Neural cell (in vitro differentiated cells): ENCODE results near the gene ATP2A2. TPM values are rescaled to one million over a fixed set of nuclear protein-coding genes. Genes with fewer than 3 reads are reported as not detected.

Source experiments
- H2AFZ ChIP-seq: fragments of 200-600, 300-800 bp; sonication (generic), shearing (Covaris generic); 2 replicates; pipeline ENCODE4 v1.6.0; 2014; ENCODE audit warnings: low read depth, mild to moderate bottlenecking, antibody characterized with exemption, low read length, moderate library complexity
- H3F3A ChIP-seq: fragments of 200-600 bp; shearing (Covaris generic); 2 replicates; pipeline ENCODE4 v1.6.1; 2016; ENCODE audit warnings: mild to moderate bottlenecking, moderate library complexity, mixed read lengths, antibody characterized with exemption, low read length; ENCODE audit not compliant: insufficient read depth, poor library complexity, severe bottlenecking
- H3K27ac ChIP-seq: fragments of 200-600, 300-800 bp; sonication (generic), shearing (Covaris generic); 2 replicates; pipeline ENCODE4 v1.5.1; 2014; ENCODE audit warnings: mild to moderate bottlenecking, low read length, moderate library complexity
- H3K27me3 ChIP-seq: fragments of 300-800, 200-600 bp; sonication (generic), shearing (Covaris generic); 2 replicates; pipeline ENCODE4 v1.6.0; 2014; ENCODE audit warnings: mild to moderate bottlenecking, low read depth, low read length, moderate library complexity; ENCODE audit not compliant: insufficient read depth
- H3K36me3 ChIP-seq: fragments of 300-800, 200-600 bp; sonication (generic), shearing (Covaris generic); 2 replicates; pipeline ENCODE4 v1.5.1; 2014; ENCODE audit warnings: mild to moderate bottlenecking, antibody characterized with exemption, low read length, moderate library complexity; ENCODE audit not compliant: insufficient read depth
- H3K4me2 ChIP-seq: fragments of 300-800, 200-600 bp; sonication (generic), shearing (Covaris generic); 2 replicates; pipeline ENCODE4 v1.6.0; 2014; ENCODE audit warnings: mild to moderate bottlenecking, low read length
- H3K4me3 ChIP-seq: fragments of 300-800, 200-600 bp; sonication (generic), shearing (Covaris generic); 2 replicates; pipeline ENCODE4 v1.5.1; 2014; ENCODE audit warnings: mild to moderate bottlenecking, low read length, moderate library complexity
- H3K79me2 ChIP-seq: fragments of 200-600 bp; shearing (Covaris generic); replicated peaks from 2 replicates; pipeline ENCODE4 v1.6.0; 2014; ENCODE audit warnings: mild to moderate bottlenecking, low read length, moderate library complexity; ENCODE audit not compliant: insufficient read depth
- H3K9ac ChIP-seq: fragments of 300-800, 200-600 bp; sonication (generic), shearing (Covaris generic); 2 replicates; pipeline ENCODE4 v1.6.1; 2016; ENCODE audit warnings: mild to moderate bottlenecking, low read length, mixed read lengths
- H3K9me2 ChIP-seq: fragments of 200-600 bp; shearing (Covaris generic); 2 replicates; pipeline ENCODE4 v1.6.1; 2016; ENCODE audit warnings: mild to moderate bottlenecking, low read length, mixed read lengths; ENCODE audit not compliant: insufficient read depth
- H3K9me3 ChIP-seq: fragments of 200-600, 300-800 bp; sonication (generic), shearing (Covaris generic); 2 replicates; pipeline ENCODE4 v1.6.1; 2016; ENCODE audit warnings: mild to moderate bottlenecking, mixed run types, low read length, moderate library complexity, mixed read lengths
- H4K20me1 ChIP-seq: fragments of 200-600 bp; shearing (Covaris generic); 2 replicates; pipeline ENCODE4 v1.6.1; 2016; ENCODE audit warnings: mild to moderate bottlenecking, mixed run types; ENCODE audit not compliant: insufficient read depth
- CTCF ChIP-seq: fragments of 450-650 bp; IDR thresholded peaks from 2 replicates; pipeline ENCODE4 v1.5.1; 2014; ENCODE audit warnings: antibody characterized with exemption, mild to moderate bottlenecking, moderate library complexity; ENCODE audit not compliant: poor library complexity, severe bottlenecking
- EP300 ChIP-seq: fragments of 450-650 bp; conservative IDR thresholded peaks from 2 replicates; pipeline ENCODE4 v1.6.1; 2014; ENCODE audit warnings: antibody characterized with exemption, mild to moderate bottlenecking, moderate library complexity; ENCODE audit not compliant: poor library complexity, severe bottlenecking
- EZH2 ChIP-seq: fragments of 200-600, 300-800 bp; shearing (Covaris generic), sonication (generic); IDR thresholded peaks from 2 replicates; pipeline ENCODE4 v1.6.1; 2014; ENCODE audit warnings: antibody characterized with exemption, low read length, borderline replicate concordance, mild to moderate bottlenecking; ENCODE audit not compliant: insufficient read depth, poor library complexity, severe bottlenecking
- MXI1 ChIP-seq: fragments of 450-650 bp; conservative IDR thresholded peaks from 2 replicates; pipeline ENCODE4 v1.6.1; 2014; ENCODE audit warnings: antibody characterized with exemption, mild to moderate bottlenecking; ENCODE audit not compliant: poor library complexity, severe bottlenecking
- RAD21 ChIP-seq: fragments of 450-650 bp; conservative IDR thresholded peaks from 2 replicates; pipeline ENCODE4 v1.6.1; 2014; ENCODE audit warnings: antibody characterized with exemption, mild to moderate bottlenecking, moderate library complexity
- SMC3 ChIP-seq: fragments of 450-650 bp; conservative IDR thresholded peaks from 2 replicates; pipeline ENCODE4 v1.6.1; 2014; ENCODE audit warnings: antibody characterized with exemption, mild to moderate bottlenecking, moderate library complexity; ENCODE audit not compliant: poor library complexity
- polyA plus RNA-seq: library from polyadenylated mRNA; depleted of rRNA; stranded (reverse); fragments of >200 nt; gene quantifications from 2 replicates; pipeline ENCODE4 v1.2.3, GENCODE V29; 2014
- TF ChIP-seq, protein P1 (sequence below): IDR thresholded peaks from 2 replicates; pipeline ENCODE4 v1.6.1; 2012; ENCODE audit warnings: borderline replicate concordance

The ATP2A2 gene
- polyA plus RNA-seq, 1 donor from 2014 or later, result 49.0 TPM

GRCh38 chr12:110343114-110343513 is 62.1 kb downstream of the ATP2A2 start:
- H3K9me3 ChIP-seq, result no peaks in the 10 kb centered on the region
- no peaks in the 10 kb centered on the region for H4K20me1 ChIP-seq
- H3K79me2 ChIP-seq, result no peaks in the 10 kb centered on the region
- H3K4me2 ChIP-seq, result no peak overlapping the region
- peaks cover 19% of the 10 kb centered on the region for H3K36me3 ChIP-seq
- H3K27me3 ChIP-seq, result no peaks in the 10 kb centered on the region
- H2AFZ ChIP-seq, result no peak overlapping the region
- H3K27ac ChIP-seq, result no peak overlapping the region
- H3F3A ChIP-seq, result no peaks in the 10 kb centered on the region
- no peak for TF ChIP-seq CTCF
- TF ChIP-seq, protein P1, sequence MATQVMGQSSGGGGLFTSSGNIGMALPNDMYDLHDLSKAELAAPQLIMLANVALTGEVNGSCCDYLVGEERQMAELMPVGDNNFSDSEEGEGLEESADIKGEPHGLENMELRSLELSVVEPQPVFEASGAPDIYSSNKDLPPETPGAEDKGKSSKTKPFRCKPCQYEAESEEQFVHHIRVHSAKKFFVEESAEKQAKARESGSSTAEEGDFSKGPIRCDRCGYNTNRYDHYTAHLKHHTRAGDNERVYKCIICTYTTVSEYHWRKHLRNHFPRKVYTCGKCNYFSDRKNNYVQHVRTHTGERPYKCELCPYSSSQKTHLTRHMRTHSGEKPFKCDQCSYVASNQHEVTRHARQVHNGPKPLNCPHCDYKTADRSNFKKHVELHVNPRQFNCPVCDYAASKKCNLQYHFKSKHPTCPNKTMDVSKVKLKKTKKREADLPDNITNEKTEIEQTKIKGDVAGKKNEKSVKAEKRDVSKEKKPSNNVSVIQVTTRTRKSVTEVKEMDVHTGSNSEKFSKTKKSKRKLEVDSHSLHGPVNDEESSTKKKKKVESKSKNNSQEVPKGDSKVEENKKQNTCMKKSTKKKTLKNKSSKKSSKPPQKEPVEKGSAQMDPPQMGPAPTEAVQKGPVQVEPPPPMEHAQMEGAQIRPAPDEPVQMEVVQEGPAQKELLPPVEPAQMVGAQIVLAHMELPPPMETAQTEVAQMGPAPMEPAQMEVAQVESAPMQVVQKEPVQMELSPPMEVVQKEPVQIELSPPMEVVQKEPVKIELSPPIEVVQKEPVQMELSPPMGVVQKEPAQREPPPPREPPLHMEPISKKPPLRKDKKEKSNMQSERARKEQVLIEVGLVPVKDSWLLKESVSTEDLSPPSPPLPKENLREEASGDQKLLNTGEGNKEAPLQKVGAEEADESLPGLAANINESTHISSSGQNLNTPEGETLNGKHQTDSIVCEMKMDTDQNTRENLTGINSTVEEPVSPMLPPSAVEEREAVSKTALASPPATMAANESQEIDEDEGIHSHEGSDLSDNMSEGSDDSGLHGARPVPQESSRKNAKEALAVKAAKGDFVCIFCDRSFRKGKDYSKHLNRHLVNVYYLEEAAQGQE, result no peak
- no peak overlapping the region for H3K9ac ChIP-seq
- no peaks in the 10 kb centered on the region for H3K9me2 ChIP-seq
- no peak overlapping the region for H3K4me3 ChIP-seq

GRCh38 chr12:110343736-110344555 is 62.9 kb downstream of the ATP2A2 start:
- Histone ChIP-seq H2AFZ (no peak overlapping the region), H3K4me2 (no peak overlapping the region), H3K27ac (no peak overlapping the region), H3K36me3 (peaks cover 13% of the 10 kb centered on the region), H3K9me2 (no peaks in the 10 kb centered on the region), H3K9ac (no peak overlapping the region), H3K79me2 (no peaks in the 10 kb centered on the region), H4K20me1 (no peaks in the 10 kb centered on the region), H3K27me3 (no peaks in the 10 kb centered on the region), H3K9me3 (no peaks in the 10 kb centered on the region), H3F3A (no peaks in the 10 kb centered on the region), H3K4me3 (no peak overlapping the region)
- TF ChIP-seq SMC3 (no peak), RAD21 (no peak), MXI1 (no peak), EZH2 (no peak), EP300 (no peak), CTCF (no peak)
